H1 (cell line): ENCODE data around the gene SLC12A8. TPM values are rescaled to one million over a fixed set of nuclear protein-coding genes. Genes with fewer than 3 reads are reported as not detected.

Experiments
- BACH1 ChIP-seq: IDR thresholded peaks from 2 replicates; pipeline ENCODE4 v1.6.1; 2012; ENCODE audit warnings: low read length, improper control_type of control experiment
- CREB1 ChIP-seq: IDR thresholded peaks from 2 replicates; pipeline ENCODE4 v1.6.1; 2012; ENCODE audit warnings: inconsistent platforms
- GTF2F1 ChIP-seq: IDR thresholded peaks from 2 replicates; pipeline ENCODE4 v1.6.1; 2012; ENCODE audit warnings: low read depth, low read length, improper control_type of control experiment, borderline replicate concordance
- HDAC6 ChIP-seq: IDR thresholded peaks from one replicate; pipeline ENCODE4 v1.7.1; 2012; ENCODE audit warnings: low read depth, mild to moderate bottlenecking, inconsistent platforms, low read length, moderate library complexity
- RNF2 ChIP-seq: fragments of 200-900, 300-1000 bp; sonication (generic); IDR thresholded peaks from 2 replicates; pipeline ENCODE4 v1.7.1; 2016; ENCODE audit warnings: borderline replicate concordance, low read depth, mild to moderate bottlenecking, antibody characterized with exemption, low read length; ENCODE audit not compliant: poor library complexity, severe bottlenecking; ENCODE audit errors: missing control alignments
- RXRA ChIP-seq: IDR thresholded peaks from 2 replicates; pipeline ENCODE4 v1.6.1; 2011; ENCODE audit warnings: low read depth, mild to moderate bottlenecking, low read length, moderate library complexity; ENCODE audit not compliant: insufficient read depth
- SIRT6 ChIP-seq: IDR thresholded peaks from one replicate; pipeline ENCODE4 v1.7.1; 2012; ENCODE audit warnings: low read length, inconsistent platforms
- SP1 ChIP-seq: IDR thresholded peaks from 2 replicates; pipeline ENCODE4 v1.6.1; 2011; ENCODE audit warnings: low read depth, low read length
- polyA plus RNA-seq, 7 experiments: library from polyadenylated mRNA; depleted of rRNA in 3 of 7; stranded (reverse) in 5 of 7; unstranded in 2 of 7; fragments of >200 nt in 5 of 7; fragments of 200-250 nt in 2 of 7; gene quantifications; 1 replicate in 5 of 7; 2 replicates in 1 of 7; 4 replicates in 1 of 7; pipeline versions ENCODE4 v1.2.1 to v1.2.3, GENCODE V29; 2011 to 2013; ENCODE audit warnings: missing spikeins in 2 of 7, mixed read lengths in 2 of 7
- total RNA-seq: library from RNA; stranded (reverse); fragmentation: NEBNext Ultra II Directional; extraction: Animal tissue kit (Norgen Biotek cat#: 25700); gene quantifications from 2 replicates; pipeline ENCODE4 v1.2.1, GENCODE V29; 2021

SLC12A8 gene
- total and polyA plus RNA-seq, 2 of the 8 experiments (the other 6 are each of a cell fraction or from before 2014, with no cell fraction given): 13.7 to 14.4 TPM

DNA sequence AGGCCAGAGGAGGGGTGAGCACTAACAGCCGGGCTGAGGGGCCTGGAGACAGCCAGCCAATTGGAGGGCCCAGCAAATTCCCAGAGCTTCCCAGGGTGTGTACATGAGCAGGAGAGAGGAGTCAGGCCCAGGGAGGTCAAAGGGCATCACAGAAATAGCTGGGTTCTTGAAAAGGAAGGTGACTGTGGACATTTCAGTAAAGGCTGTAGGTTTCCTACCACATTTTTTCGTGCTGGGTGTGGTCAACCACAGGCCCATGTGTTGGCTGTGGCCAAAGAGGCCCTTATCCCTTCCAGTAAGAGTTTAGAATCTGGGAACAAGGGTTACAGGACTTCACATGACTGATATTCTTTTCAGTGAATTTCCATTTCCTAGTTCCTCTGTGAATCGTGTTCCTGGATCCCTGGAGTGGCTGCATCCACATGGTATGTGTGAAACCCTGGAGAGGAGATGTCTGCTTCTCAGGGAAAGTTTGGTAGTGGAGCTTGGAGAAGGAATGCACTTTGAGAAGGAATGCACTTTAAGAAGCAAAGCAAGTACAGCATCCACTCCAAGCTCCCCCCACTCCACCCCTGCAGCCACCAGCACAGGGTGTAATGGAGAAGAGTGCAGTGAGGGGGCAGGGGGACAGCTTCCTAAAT lies 83.6 kb downstream of the SLC12A8 start (continued):
- no peak for TF ChIP-seq HDAC6
- no peak for TF ChIP-seq SIRT6
- no peak for TF ChIP-seq RNF2
- no peak for TF ChIP-seq BACH1
- TF ChIP-seq SP1: no peak
- TF ChIP-seq RXRA: no peak
- TF ChIP-seq GTF2F1: no peak
- no peak for TF ChIP-seq CREB1
- TF ChIP-seq, all 59 proteins: peak for 0
